GM23248 (cell line): ENCODE data around the gene CHRM4.

Source experiments
- EZH2 ChIP-seq: fragments of 200-600 bp; sonication (generic); IDR thresholded peaks from 2 replicates; pipeline ENCODE4 v1.6.1; 2018; ENCODE audit warnings: antibody characterized with exemption, mild to moderate bottlenecking; ENCODE audit not compliant: insufficient read depth, poor library complexity, severe bottlenecking
- EZH2phosphoT487 ChIP-seq: fragments of 200-600 bp; sonication (generic); IDR thresholded peaks from 2 replicates; pipeline ENCODE4 v1.6.1; 2018; ENCODE audit warnings: antibody characterized with exemption, moderate library complexity, mild to moderate bottlenecking, low read depth; ENCODE audit not compliant: insufficient read depth

- TF ChIP-seq EZH2 (no peak), EZH2phosphoT487 (no peak)
Measured at GRCh38 chr11:46367244-46367915, 24.2 kb downstream of the CHRM4 start.
